ENCODE measurements around the gene ARHGAP10. TPM values are rescaled to one million over a fixed set of nuclear protein-coding genes. Genes with fewer than 3 reads are reported as not detected.

The ARHGAP10 gene
- total RNA-seq, 1 donor from 2014 or later, result 28.0 TPM

DNA sequence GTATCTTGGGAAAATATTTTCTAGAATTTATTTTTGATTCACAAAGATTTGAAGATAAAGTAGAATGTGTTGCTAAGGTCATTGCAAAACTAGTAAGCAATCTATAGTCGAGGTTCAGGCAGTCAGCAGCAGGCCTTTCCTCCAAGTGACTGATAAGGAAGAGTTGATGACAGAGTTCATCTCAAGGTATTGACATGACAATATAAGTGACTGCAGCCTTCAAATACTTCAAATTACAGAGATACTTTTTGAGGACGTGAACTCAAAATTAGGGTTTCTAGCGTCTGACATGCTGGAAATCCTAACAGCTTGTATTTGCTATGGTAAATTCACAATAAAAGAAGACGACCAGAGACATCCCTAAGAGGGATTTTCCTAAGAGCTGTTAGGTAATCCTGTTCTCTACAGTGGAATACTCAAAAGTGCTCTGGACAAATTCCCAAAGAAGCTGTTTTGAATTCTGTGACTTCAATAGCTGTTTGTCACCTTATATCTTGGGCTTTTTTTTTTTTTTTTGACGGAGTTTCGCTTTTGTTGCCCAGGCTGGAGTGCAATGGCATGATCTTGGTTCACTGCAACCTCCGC lies 7.4 kb downstream of the ARHGAP10 start:
- no peak overlapping the region for H3K9ac ChIP-seq (ENCODE audit: low read length)
- DNase-seq (ENCODE audit: low read depth), result no peak
- no peak overlapping the region for H3K27ac Mint-ChIP-seq (ENCODE audit: unreplicated experiment)
- peaks cover 2% of the 10 kb centered on the region for H3K36me3 Mint-ChIP-seq (ENCODE audit: low read depth, unreplicated experiment)
- no peak overlapping the region for H3K27ac ChIP-seq (ENCODE audit: low read depth, low read length)
- H3K27me3 Mint-ChIP-seq (ENCODE audit: low read depth, unreplicated experiment), result no peaks in the 10 kb centered on the region
- H3K4me1 ChIP-seq (ENCODE audit: insufficient read depth, low read length), result peaks cover 31% of the 10 kb centered on the region
- peaks cover 46% of the 10 kb centered on the region for H3K4me1 Mint-ChIP-seq (ENCODE audit: low read depth, unreplicated experiment)
- peaks cover 18% of the 10 kb centered on the region for H4K20me1 ChIP-seq (ENCODE audit: insufficient read depth, low read length)
- no peak overlapping the region for H3K4me3 ChIP-seq (ENCODE audit: insufficient read depth, low read depth, low read length)
- FAIRE-seq, result no peak
- H3K9me3 Mint-ChIP-seq (ENCODE audit: unreplicated experiment), result no peaks in the 10 kb centered on the region
- no peak overlapping the region for H3K4me2 ChIP-seq (ENCODE audit: low read length)
- H3K27me3 ChIP-seq (ENCODE audit: insufficient read depth, low read length), result no peaks in the 10 kb centered on the region
- peaks cover 84% of the 10 kb centered on the region for H3K79me2 ChIP-seq (ENCODE audit: insufficient read depth, low read length)
- no peaks in the 10 kb centered on the region for H3K36me3 ChIP-seq (ENCODE audit: insufficient read depth, low read length)
- TF ChIP-seq EZH2 (IDR thresholded peaks at IDR 0.05; ENCODE audit: insufficient read depth, low read length), result no peak
- TF ChIP-seq, protein P1, sequence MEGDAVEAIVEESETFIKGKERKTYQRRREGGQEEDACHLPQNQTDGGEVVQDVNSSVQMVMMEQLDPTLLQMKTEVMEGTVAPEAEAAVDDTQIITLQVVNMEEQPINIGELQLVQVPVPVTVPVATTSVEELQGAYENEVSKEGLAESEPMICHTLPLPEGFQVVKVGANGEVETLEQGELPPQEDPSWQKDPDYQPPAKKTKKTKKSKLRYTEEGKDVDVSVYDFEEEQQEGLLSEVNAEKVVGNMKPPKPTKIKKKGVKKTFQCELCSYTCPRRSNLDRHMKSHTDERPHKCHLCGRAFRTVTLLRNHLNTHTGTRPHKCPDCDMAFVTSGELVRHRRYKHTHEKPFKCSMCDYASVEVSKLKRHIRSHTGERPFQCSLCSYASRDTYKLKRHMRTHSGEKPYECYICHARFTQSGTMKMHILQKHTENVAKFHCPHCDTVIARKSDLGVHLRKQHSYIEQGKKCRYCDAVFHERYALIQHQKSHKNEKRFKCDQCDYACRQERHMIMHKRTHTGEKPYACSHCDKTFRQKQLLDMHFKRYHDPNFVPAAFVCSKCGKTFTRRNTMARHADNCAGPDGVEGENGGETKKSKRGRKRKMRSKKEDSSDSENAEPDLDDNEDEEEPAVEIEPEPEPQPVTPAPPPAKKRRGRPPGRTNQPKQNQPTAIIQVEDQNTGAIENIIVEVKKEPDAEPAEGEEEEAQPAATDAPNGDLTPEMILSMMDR (IDR thresholded peaks at IDR 0.05; ENCODE audit: insufficient read depth, low read depth, low read length), result no peak
- no peaks in the 10 kb centered on the region for H3K9me3 ChIP-seq (ENCODE audit: insufficient read depth, low read depth, low read length)
- no peak overlapping the region for H3K4me3 Mint-ChIP-seq (ENCODE audit: unreplicated experiment)
- H2AFZ ChIP-seq (ENCODE audit: low read depth, low read length), result no peak overlapping the region

DNA sequence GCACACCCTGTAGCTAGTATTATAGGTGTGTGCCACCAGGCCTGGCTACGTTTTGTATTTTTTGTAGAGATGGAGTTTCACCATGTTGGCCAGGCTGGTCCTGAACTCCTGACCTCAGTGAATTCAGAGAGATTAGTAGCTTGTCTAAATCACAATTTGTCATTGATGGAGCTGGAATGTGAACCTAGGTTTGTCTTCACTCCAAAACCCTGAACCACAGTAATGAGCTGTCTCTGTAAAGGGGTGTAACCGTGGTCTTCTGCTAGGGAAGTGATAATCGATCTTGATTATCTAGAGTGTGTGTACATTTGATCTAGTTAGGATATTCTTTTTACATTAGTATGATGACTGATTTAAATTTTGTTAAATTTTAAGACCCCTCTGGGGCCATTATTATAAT lies 8.3 kb downstream of the ARHGAP10 start:
- Mint-ChIP-seq H3K4me3 (ENCODE audit: unreplicated experiment) (no peak overlapping the region), H3K36me3 (ENCODE audit: low read depth, unreplicated experiment) (peaks cover 4% of the 10 kb centered on the region), H3K27ac (ENCODE audit: unreplicated experiment) (peak overlapping the region; percentile 63), H3K9me3 (ENCODE audit: unreplicated experiment) (no peaks in the 10 kb centered on the region), H3K27me3 (ENCODE audit: low read depth, unreplicated experiment) (no peaks in the 10 kb centered on the region), H3K4me1 (ENCODE audit: low read depth, unreplicated experiment) (peaks cover 42% of the 10 kb centered on the region)
- Histone ChIP-seq H3K4me1 (ENCODE audit: insufficient read depth, low read length) (peaks cover 27% of the 10 kb centered on the region), H3K9me3 (ENCODE audit: insufficient read depth, low read depth, low read length) (no peaks in the 10 kb centered on the region), H3K27me3 (ENCODE audit: insufficient read depth, low read length) (no peaks in the 10 kb centered on the region), H4K20me1 (ENCODE audit: insufficient read depth, low read length) (peaks cover 26% of the 10 kb centered on the region), H3K36me3 (ENCODE audit: insufficient read depth, low read length) (no peaks in the 10 kb centered on the region), H3K79me2 (ENCODE audit: insufficient read depth, low read length) (peaks cover 84% of the 10 kb centered on the region), H3K4me2 (ENCODE audit: low read length) (no peak overlapping the region), H2AFZ (ENCODE audit: low read depth, low read length) (no peak overlapping the region), H3K4me3 (ENCODE audit: insufficient read depth, low read depth, low read length) (no peak overlapping the region), H3K27ac (ENCODE audit: low read depth, low read length) (no peak overlapping the region), H3K9ac (ENCODE audit: low read length) (no peak overlapping the region)
- peak; percentile 56 for DNase-seq (ENCODE audit: low read depth)
- no peak for FAIRE-seq
- no peak for TF ChIP-seq EZH2 (IDR thresholded peaks at IDR 0.05; ENCODE audit: insufficient read depth, low read length)
- TF ChIP-seq, protein P1 (IDR thresholded peaks at IDR 0.05; ENCODE audit: insufficient read depth, low read depth, low read length), result no peak

DNA sequence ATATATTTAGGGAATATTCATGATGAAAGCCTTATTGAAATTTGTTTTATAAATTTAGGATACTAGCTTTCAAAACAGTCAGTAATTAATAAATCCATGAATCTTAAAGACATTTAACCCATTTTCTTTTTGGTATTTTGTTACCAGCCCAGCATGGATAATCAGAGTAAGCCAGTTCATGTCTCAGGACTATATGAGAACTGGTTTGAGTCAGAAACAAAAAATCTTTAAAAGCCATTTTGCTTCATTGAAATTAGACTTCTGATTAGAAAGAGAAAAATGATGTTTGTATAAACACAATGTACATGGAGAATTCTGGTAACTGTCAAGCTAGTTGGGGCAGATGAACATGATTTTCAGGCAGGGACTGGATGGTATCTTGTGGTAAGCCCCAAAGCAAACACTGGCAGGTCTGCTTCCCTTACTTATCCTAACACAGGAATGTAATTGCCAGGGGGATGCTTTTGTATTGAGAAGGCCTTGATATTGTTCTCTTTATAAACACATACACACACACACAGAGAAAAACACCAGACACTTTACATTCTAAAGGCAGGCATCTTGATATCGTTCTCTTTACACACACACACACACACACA lies 9.4 kb downstream of the ARHGAP10 start:
- Histone ChIP-seq H3K4me2 (ENCODE audit: low read length) (peak overlapping the region; percentile 34), H3K9me3 (ENCODE audit: insufficient read depth, low read depth, low read length) (no peaks in the 10 kb centered on the region), H3K4me3 (ENCODE audit: insufficient read depth, low read depth, low read length) (no peak overlapping the region), H4K20me1 (ENCODE audit: insufficient read depth, low read length) (peaks cover 27% of the 10 kb centered on the region), H3K79me2 (ENCODE audit: insufficient read depth, low read length) (peaks cover 77% of the 10 kb centered on the region), H3K27me3 (ENCODE audit: insufficient read depth, low read length) (no peaks in the 10 kb centered on the region), H3K36me3 (ENCODE audit: insufficient read depth, low read length) (no peaks in the 10 kb centered on the region), H3K9ac (ENCODE audit: low read length) (peak overlapping the region; percentile 21), H3K27ac (ENCODE audit: low read depth, low read length) (peak overlapping the region; percentile 41), H3K4me1 (ENCODE audit: insufficient read depth, low read length) (peaks cover 16% of the 10 kb centered on the region), H2AFZ (ENCODE audit: low read depth, low read length) (no peak overlapping the region)
- H3K4me1 Mint-ChIP-seq (ENCODE audit: low read depth, unreplicated experiment), result peaks cover 32% of the 10 kb centered on the region
- FAIRE-seq, result no peak
- peak overlapping the region; percentile 66 for H3K27ac Mint-ChIP-seq (ENCODE audit: unreplicated experiment)
- DNase-seq (ENCODE audit: low read depth), result peak; percentile 88
- H3K27me3 Mint-ChIP-seq (ENCODE audit: low read depth, unreplicated experiment), result no peaks in the 10 kb centered on the region
- no peaks in the 10 kb centered on the region for H3K9me3 Mint-ChIP-seq (ENCODE audit: unreplicated experiment)
- H3K4me3 Mint-ChIP-seq (ENCODE audit: unreplicated experiment), result peak overlapping the region; percentile 56
- no peak for TF ChIP-seq EZH2 (IDR thresholded peaks at IDR 0.05; ENCODE audit: insufficient read depth, low read length)
- TF ChIP-seq, protein P1 (IDR thresholded peaks at IDR 0.05; ENCODE audit: insufficient read depth, low read depth, low read length), result no peak
- peaks cover 4% of the 10 kb centered on the region for H3K36me3 Mint-ChIP-seq (ENCODE audit: low read depth, unreplicated experiment)

All from astrocyte (in vitro differentiated cells and primary cell).